Measurements from ENCODE around the gene SLC35E3. TPM values are rescaled to one million over a fixed set of nuclear protein-coding genes. Genes with fewer than 3 reads are reported as not detected.

The SLC35E3 gene
- total RNA-seq, 6 experiments from 2014 or later = 10.7 to 17.0 (median 12.0) TPM

DNA sequence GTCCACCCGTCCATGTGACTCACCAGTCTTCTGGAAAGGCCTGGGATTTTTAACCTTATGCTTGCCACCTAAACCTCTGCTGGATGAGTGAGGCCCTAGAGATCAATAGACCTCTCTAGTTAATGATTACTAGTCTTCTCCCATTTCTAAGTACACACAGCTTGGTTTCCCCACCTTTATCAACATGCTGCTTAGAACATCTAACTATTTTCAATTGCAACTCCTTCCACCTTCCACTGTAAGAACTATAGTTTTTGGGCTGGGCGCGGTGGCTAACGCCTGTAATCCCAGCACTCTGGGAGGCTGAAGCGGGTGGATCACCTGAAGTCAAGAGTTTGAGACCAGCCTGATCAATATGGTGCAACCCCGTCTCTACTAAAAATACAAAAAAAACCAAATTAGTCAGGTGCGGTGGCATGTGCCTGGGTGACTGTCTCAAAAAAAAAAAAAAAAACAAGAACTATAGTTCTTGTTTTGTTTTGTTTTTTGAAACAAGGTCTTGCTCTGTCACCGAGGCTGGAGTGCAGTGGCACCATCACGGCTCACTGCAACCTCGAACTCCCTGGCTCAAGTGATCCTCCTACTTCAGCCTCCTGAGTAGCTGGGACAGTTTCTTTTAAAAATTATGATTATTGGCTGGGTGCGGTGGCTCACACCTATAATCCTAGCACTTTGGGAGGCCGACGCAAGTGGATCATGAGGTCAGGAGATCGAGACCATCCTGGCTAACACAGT, 43.3 kb downstream of the SLC35E3 start:
- H3K27ac Mint-ChIP-seq = no peak overlapping the region
- H3K9me3 Mint-ChIP-seq = no peaks in the 10 kb centered on the region
- no peak overlapping the region for H3K4me3 Mint-ChIP-seq
- no peaks in the 10 kb centered on the region for H3K27me3 Mint-ChIP-seq (ENCODE audit: insufficient read depth)
- no peaks in the 10 kb centered on the region; the same call in 1 of the 2 replicates for H3K36me3 Mint-ChIP-seq (ENCODE audit: low read depth)
- DNase-seq = no peak
- TF ChIP-seq, protein P1, sequence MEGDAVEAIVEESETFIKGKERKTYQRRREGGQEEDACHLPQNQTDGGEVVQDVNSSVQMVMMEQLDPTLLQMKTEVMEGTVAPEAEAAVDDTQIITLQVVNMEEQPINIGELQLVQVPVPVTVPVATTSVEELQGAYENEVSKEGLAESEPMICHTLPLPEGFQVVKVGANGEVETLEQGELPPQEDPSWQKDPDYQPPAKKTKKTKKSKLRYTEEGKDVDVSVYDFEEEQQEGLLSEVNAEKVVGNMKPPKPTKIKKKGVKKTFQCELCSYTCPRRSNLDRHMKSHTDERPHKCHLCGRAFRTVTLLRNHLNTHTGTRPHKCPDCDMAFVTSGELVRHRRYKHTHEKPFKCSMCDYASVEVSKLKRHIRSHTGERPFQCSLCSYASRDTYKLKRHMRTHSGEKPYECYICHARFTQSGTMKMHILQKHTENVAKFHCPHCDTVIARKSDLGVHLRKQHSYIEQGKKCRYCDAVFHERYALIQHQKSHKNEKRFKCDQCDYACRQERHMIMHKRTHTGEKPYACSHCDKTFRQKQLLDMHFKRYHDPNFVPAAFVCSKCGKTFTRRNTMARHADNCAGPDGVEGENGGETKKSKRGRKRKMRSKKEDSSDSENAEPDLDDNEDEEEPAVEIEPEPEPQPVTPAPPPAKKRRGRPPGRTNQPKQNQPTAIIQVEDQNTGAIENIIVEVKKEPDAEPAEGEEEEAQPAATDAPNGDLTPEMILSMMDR (IDR thresholded peaks at IDR 0.05) = no peak
- H3K4me1 Mint-ChIP-seq (ENCODE audit: low read depth) = peaks cover 38% of the 10 kb centered on the region

DNA sequence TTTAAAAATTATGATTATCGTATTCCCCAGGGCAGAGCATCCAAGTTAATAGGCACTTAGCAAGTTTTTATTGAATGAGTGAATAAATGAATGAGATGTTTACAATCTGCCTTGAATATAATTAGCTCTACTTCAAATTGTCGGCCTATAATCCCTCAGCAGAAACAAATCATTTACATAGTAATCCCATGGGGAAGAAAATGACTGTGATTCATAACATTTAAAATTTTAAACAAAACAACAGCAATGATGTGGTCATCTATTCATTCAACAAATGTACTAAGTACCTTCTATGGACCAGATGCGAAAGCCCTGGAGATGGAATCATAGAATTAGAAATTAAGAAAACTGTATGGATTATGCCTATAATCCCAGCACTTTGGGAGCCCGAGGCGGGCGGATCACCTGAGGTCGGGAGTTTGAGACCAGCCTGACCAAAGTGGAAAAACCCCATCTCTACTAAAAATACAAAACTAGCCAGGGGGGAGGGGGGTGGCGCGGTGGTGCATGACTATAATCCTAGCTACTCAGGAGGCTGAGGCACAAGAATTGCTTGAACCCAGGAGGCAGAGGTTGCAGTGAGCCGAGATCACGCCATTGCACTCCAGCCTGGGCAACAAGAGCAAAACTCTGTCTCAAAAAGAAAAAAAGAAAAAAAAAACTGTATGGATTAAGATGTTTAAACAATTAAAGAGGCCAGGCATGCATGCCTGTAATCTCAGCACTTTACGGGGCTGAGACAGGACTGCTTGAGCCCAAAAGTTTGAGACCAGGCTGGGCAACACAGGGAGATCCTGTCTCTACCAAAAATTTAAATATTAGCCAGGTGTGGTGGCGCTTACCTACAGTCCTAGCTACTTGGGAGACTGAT, 44.3 kb downstream of the SLC35E3 start:
- H3K27ac Mint-ChIP-seq = no peak overlapping the region
- no peak for DNase-seq
- H3K4me3 Mint-ChIP-seq = no peak overlapping the region
- TF ChIP-seq, protein P1 (IDR thresholded peaks at IDR 0.05) = no peak
- H3K4me1 Mint-ChIP-seq (ENCODE audit: low read depth) = peaks cover 42% of the 10 kb centered on the region
- no peaks in the 10 kb centered on the region; the same call in 1 of the 2 replicates for H3K36me3 Mint-ChIP-seq (ENCODE audit: low read depth)
- H3K27me3 Mint-ChIP-seq (ENCODE audit: insufficient read depth) = no peaks in the 10 kb centered on the region
- H3K9me3 Mint-ChIP-seq = no peaks in the 10 kb centered on the region

DNA sequence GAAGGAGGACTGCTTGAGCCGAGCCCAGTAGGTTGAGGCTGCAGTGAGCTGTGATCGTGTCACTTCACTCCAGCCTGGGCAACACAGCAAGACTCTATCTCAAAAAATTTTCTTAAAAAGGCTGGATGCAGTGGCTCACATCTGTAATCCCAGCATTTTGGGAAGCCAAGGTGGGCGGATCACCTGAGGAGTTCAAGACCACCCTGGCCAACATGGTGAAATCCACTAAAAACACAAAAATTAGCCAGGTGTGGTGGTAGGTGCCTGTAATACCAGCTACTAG, 44.9 kb downstream of the SLC35E3 start:
- Mint-ChIP-seq H3K27me3 (ENCODE audit: insufficient read depth) (no peaks in the 10 kb centered on the region), H3K9me3 (no peaks in the 10 kb centered on the region), H3K27ac (no peak overlapping the region), H3K36me3 (ENCODE audit: low read depth) (no peaks in the 10 kb centered on the region; the same call in 1 of the 2 replicates), H3K4me3 (no peak overlapping the region), H3K4me1 (ENCODE audit: low read depth) (peaks cover 37% of the 10 kb centered on the region)
- TF ChIP-seq, protein P1 (IDR thresholded peaks at IDR 0.05) = no peak
- no peak for DNase-seq

DNA sequence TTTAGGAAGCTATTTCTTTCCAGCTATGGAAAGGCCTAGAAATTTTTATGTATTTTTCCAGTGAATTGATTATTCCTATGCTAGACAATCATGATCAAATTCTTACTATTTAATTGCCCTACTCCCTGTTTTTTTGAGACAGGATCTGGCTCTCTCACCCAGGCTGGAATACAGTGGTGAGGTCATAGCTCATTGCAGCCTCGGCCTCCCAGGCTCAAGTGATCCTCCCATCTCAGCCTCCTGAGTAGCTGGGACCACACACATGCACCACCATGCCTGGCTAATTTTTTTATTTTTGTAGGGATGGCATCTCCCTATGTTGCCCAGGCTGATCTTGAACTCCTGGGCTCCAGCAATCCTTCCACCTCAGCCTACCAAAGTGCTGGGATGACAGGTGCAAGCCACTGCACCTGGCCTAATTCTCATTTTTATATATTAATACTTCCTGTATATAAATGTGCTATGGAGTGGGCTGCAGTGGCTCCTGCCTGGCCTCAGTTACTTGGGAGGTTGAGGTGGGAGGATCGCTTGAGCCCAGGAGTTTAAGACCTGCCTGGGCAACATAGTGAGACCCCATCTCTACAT, 46.0 kb downstream of the SLC35E3 start:
- TF ChIP-seq, protein P1 (IDR thresholded peaks at IDR 0.05) = no peak
- Mint-ChIP-seq H3K27me3 (ENCODE audit: insufficient read depth) (no peaks in the 10 kb centered on the region), H3K4me1 (ENCODE audit: low read depth) (peaks cover 33% of the 10 kb centered on the region), H3K9me3 (no peaks in the 10 kb centered on the region), H3K4me3 (no peak overlapping the region), H3K36me3 (ENCODE audit: low read depth) (no peaks in the 10 kb centered on the region; the same call in 1 of the 2 replicates), H3K27ac (no peak overlapping the region)
- DNase-seq = no peak

DNA sequence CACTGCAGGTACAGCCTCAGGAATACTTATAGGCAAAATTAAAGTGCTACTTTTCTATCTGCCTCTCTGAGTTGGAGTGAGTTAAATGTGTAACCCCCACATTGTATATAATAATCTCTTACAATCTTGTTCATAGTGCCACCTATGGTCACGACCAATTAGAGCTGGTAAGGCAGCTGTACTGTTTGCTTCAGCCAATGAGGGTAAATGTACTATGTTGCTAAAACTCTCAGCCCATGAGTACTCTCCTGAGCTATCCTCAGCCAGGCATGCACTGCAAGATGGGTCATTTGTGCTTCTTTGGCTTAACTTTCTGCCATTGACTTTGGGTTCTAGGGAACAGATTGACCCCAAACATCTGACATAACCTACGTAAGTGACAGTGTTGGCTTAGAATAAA, 47.0 kb downstream of the SLC35E3 start:
- TF ChIP-seq, protein P1 (IDR thresholded peaks at IDR 0.05) = no peak
- Mint-ChIP-seq H3K27ac (no peak overlapping the region), H3K4me1 (ENCODE audit: low read depth) (peaks cover 23% of the 10 kb centered on the region), H3K9me3 (no peaks in the 10 kb centered on the region), H3K4me3 (no peak overlapping the region), H3K36me3 (ENCODE audit: low read depth) (no peaks in the 10 kb centered on the region), H3K27me3 (ENCODE audit: insufficient read depth) (no peaks in the 10 kb centered on the region)
- DNase-seq = peak; percentile 20
